HG03432 (cell line): ENCODE measurements around the gene CHN1.

Experiments
- ATAC-seq: cut with Tn5 transposase; IDR thresholded peaks from one replicate; pipeline ENCODE4 v1.9.1; 2021; ENCODE audit warnings: mild to moderate bottlenecking, moderate library complexity; ENCODE audit not compliant: unreplicated experiment

CHN1 gene

DNA sequence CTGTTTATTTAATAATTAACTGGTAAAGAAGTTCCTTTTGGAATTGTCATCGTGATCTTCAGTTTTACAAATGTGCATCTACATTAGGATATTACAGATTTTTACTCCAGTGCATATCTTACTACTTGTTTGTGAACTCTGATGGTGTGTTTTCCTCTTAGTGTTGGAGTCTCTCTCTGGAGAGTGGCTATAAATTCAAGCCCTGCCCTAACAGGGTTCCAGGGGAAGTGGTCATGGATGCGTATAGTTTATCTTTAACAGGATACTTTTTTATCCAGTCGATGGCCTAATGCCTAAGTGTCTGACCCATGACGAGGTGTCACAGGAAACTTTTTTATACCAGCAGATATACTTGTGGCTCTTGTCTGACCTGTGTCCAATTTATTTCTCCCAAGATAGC, 75.4 kb downstream of the CHN1 start:
- no peak for ATAC-seq

GRCh38 chr2:174925046-174925784, 80.0 kb downstream of the CHN1 start:
- no peak for ATAC-seq

- ATAC-seq: no peak
These were observed 81.0 kb downstream of the CHN1 start for GRCh38 chr2:174924061-174924693.

DNA sequence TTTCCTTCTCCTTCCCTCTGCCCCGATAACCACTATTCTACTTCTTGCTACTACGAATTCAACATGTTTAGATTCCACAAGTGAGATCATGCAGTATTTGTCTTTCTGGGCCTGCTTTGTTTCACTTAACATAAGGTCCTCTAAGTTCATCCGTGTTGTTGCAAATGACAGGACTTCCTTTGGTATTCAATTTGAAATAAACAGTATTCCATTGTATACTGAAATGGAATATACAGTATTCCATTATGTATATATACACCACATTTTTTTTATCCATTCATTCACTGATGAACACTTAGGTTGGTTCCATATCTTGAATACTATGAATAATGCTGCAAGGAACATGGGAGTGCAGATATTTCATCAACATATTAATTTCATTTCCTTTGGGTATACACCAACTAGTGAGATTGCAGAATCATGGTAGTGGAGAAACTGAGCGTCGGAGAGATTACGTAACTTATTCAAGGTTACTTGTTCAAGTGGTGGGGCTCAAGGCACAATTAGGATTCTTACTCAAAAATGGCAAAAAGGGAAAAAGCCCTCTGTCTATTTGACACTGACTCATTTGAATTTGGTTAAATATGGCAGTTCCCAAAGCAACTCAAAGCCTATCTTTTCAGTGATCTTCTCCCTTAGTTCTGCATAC, 85.1 kb downstream of the CHN1 start:
- no peak for ATAC-seq

GRCh38 chr2:174918886-174919526, 86.2 kb downstream of the CHN1 start:
- no peak for ATAC-seq

- no peak for ATAC-seq
These were observed 88.8 kb downstream of the CHN1 start for GRCh38 chr2:174916270-174916930.

DNA sequence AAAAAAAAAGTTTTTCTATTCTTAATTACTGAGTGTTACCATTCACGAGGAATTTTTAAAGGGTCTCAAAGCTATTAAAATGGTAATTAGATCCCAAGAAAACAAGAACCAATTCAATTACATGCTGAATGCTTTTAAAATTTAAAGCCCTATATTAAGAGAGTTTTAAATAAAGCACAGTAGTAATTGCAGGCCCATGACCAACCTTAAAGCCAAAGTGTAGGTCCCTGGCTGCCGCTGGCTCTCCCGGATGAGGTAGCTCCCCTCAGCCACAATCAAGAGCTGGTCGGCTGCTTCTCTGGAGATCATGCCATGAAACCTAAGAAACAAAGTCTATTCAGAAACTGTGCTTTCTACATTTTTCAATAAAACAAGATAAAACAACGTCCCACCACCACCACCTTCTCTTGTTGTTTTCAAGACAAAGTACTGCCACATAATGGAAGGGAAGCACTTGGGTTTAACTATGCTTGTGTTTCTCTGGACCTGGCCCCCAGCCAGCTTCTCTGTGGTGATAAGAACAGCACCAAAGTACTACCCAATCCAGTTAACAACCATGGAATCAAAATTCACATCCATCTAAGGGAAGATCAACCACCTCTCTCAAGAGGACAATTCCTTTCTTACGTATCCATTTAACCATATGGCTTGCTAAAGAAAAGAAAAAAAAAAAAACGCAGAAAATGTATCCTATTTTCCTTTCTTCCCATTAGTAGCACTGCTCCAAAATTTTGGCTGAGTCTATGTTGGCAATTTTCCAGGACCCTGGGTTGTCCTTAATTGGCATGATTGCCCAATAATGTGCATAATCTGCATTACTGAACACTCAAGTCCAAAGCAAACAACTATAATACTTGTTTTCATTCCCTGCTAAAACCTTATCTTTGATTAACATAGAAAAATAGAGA, 90.1 kb downstream of the CHN1 start:
- ATAC-seq: no peak

DNA sequence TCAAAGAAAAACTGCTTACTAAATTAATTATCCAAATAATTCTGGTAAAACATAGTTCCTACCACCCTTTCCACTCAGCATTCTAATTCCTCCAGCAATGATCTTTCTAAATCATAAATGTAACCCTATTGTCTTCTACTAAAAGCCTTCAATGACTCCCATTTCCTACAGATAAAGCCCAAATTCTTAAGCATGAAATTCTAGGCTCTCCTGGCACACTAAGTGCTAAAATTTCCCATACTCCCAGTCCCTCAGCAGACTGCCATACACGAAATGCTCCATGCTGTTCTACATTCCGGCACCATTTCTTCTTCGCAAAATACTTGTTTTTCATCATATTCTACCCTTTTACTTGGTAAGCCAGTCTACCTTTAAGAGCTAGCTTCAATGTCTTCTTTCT, 96.9 kb downstream of the CHN1 start:
- no peak for ATAC-seq

DNA sequence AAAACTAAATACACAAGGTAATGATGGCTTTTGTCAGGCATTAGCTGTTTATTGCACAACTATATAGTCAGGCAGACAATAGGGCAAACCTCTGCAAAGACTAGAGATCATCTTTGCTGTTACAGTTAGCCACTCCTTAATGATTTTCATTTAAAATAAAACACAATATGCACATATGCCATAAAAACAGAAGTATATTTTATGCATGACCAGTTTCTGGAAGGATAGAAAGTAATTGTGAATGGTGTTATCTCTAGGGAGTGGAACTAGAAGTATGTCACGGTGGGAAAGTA, 102.0 kb downstream of the CHN1 start:
- no peak for ATAC-seq

DNA sequence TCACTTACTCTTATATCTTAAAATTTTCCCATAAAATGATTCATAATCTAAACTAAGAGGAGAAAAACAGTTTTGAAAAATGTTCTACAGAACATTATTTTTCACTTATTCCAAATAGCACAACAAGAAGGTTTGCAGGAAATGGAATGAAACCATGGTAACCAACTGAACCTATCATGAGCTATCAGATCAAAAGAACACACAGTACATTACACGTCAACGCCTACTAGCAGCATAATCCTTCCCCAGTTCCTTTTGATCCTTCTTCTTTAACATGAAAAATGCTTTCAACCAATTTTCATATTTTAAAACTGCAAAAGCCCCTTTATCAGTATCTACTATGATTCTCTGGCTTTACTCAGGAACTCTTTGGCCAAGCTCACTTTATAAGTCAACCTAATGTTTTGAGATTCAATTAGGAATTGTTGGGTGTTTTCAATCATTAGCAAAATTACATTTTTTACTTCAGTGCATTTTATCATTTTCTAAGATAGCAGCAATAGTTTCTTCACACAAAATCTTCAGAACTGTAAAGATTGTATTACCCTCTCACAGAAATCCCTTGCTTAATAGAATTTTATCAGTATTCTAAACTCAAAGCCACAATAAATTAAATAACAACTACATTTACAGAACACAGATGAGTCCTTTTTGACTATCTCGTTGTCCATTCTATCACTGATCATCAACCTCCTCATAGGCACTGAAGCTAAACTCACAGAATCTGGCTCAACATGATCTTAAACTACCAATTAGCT, 102.5 kb downstream of the CHN1 start:
- ATAC-seq: no peak

DNA sequence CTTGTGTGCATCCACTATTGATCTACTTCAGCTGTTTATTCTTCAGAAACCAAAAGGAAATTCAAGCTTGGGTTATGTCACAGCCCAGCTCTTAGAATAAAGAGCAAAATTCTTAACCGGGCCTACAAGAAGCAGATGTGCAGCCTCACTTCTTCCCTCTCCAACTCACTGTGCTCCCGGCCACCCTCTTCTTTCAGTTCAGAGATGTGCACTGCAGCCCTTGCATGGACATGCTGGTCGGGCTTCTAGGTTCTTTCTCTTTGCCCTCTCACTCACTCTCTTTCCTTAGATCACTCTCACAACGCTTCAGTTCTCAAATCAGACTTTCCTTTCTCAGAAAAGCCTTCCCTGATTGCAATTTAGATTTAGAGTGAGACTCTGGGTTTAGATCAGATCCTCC, 104.1 kb downstream of the CHN1 start:
- no peak for ATAC-seq

DNA sequence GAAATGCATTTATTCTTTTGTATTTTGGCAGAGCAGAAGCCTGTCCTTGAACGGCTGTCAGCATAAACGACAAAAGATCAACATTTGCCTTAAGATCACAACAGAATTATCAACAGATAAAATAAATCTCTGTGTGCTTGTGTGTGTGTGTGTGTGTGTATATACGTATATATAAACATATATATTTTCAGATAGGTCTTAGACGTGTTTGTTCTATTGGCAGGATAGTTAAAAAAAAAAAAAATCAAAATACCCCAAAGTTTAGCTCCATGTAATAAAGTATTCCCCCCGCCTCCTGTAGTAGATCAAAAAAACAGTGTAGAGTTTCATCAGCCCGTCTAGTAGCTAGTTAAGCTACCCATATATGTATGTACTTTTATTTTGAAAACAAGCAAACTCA, 107.9 kb downstream of the CHN1 start:
- ATAC-seq: no peak

DNA sequence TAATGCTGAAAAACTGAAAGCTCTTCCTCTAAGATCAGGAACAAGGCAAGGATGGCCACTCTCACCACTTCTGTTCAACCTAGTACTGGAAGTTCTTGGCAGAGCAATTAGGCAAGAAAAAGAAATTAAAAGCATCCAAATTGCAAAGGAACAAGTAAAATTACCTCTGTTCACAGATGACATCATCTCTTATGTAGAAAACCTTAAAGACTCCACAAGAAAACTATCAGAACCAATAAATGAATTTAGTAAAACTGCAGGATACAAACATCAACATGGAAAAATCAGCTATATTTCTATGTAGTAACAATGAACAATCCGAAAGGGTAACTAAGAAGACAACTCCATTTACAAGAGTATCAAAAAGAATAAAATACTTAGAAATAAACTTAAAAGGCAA, 112.2 kb downstream of the CHN1 start:
- no peak for ATAC-seq

DNA sequence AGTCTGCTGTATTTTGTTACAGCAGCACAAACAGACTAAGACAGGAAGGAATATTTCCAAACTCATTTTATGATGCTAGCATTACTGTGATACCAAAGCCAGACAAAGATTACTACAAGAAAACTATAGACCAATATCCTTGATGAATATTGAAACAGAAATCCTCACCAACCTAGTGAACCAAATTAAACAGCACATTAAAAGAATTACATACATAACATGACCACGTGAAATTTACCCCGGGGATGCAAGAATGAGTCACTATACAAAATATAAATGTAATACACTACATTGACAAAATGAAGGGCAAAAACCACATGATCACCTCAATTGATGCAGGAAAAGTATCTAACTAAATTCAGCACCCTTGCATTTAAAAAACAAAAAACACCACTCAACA, 112.6 kb downstream of the CHN1 start:
- ATAC-seq: no peak

GRCh38 chr2:174888646-174889271, 116.4 kb downstream of the CHN1 start:
- ATAC-seq: no peak

- ATAC-seq: no peak
These were observed 117.0 kb downstream of the CHN1 start for GRCh38 chr2:174888146-174888545.

- ATAC-seq: no peak
These were observed 122.8 kb downstream of the CHN1 start for GRCh38 chr2:174882416-174882815.

DNA sequence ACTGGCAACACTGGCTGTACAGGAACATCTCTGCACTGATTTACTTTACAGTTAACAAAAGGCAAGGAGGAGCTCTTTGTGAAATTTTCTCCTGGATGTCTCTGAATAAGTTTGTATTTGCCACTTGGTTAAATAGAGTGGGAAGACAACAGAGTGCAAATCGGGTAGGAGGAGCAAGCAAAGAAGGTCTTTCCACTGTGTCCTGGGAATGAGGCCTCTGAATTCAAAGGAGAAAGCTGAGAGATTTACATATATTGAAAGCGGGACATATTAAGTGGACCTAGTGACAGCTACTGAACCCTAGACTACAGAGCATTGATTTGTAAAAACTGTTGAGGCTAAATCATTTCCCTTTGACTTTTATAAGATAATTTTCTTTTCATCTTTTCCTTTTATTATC, 123.5 kb downstream of the CHN1 start:
- no peak for ATAC-seq

- ATAC-seq: no peak
These were observed 126.5 kb downstream of the CHN1 start for GRCh38 chr2:174878537-174879147.
